HG02938 (cell line): Measurements from ENCODE around the gene PLTP.
"Not testable (repeated sequence)": the region's sequence is repeated elsewhere in the genome, so short reads cannot be mapped to it uniquely, and the experiment has no call there.

ENCODE experiments used
- ATAC-seq: cut with Tn5 transposase; IDR thresholded peaks from one replicate; pipeline ENCODE4 v1.9.1; 2021; ENCODE audit warnings: mild to moderate bottlenecking, moderate library complexity; ENCODE audit not compliant: unreplicated experiment

The PLTP gene

GRCh38 chr20:45911486-45912343, at the start of gene PLTP:
PLTP (minus strand) TSS chr20:45912155; CDS start chr20:45911452, 703 bp downstream.
- ATAC-seq, result no peak

GRCh38 chr20:45959956-45960630, 48.1 kb upstream of the PLTP start:
- no peak for ATAC-seq

- ATAC-seq, result no peak
Observed at GRCh38 chr20:45959126-45959525, 47.2 kb upstream of the PLTP start.

- no peak for ATAC-seq
Observed at GRCh38 chr20:45958593-45958992, 46.6 kb upstream of the PLTP start.

GRCh38 chr20:45957021-45957941, 45.3 kb upstream of the PLTP start:
- ATAC-seq, result no peak

GRCh38 chr20:45956326-45956725, 44.4 kb upstream of the PLTP start:
- not testable (repeated sequence) for ATAC-seq

- no peak for ATAC-seq
Observed at GRCh38 chr20:45953672-45954071, 41.7 kb upstream of the PLTP start.

GRCh38 chr20:45952861-45953260, 40.9 kb upstream of the PLTP start:
- no peak for ATAC-seq

- ATAC-seq, result no peak
Observed at GRCh38 chr20:45951925-45952834, 40.2 kb upstream of the PLTP start.

- no peak for ATAC-seq
Observed at GRCh38 chr20:45950330-45950646, 38.3 kb upstream of the PLTP start.

GRCh38 chr20:45949542-45950329, 37.8 kb upstream of the PLTP start:
- ATAC-seq, result no peak

- ATAC-seq, result no peak
Observed at GRCh38 chr20:45948742-45949541, 37.0 kb upstream of the PLTP start.

- no peak for ATAC-seq
Observed at GRCh38 chr20:45948261-45948733, 36.3 kb upstream of the PLTP start.

GRCh38 chr20:45947110-45947866, 35.3 kb upstream of the PLTP start:
- no peak for ATAC-seq

- ATAC-seq, result no peak
Observed at GRCh38 chr20:45946149-45946970, 34.4 kb upstream of the PLTP start.

GRCh38 chr20:45945678-45946148, 33.8 kb upstream of the PLTP start:
- no peak for ATAC-seq
